Measurements from ENCODE around the gene HS3ST4. TPM values are rescaled to one million over a fixed set of nuclear protein-coding genes. Genes with fewer than 3 reads are reported as not detected.

Gene HS3ST4
- total RNA-seq = not detected

- H3K27me3 Mint-ChIP-seq = peaks cover 64% of the 10 kb centered on the region
- DNase-seq (no peak), ATAC-seq (no peak)
- H3K4me3 Mint-ChIP-seq = no peak within 1 kb of the TSS
- H3K27ac Mint-ChIP-seq = no peak within 1 kb of the TSS
- H3K4me1 Mint-ChIP-seq = peaks cover 1% of the 10 kb centered on the region
- H3K36me3 Mint-ChIP-seq = no peaks in the 10 kb centered on the region
- H3K9me3 Mint-ChIP-seq (ENCODE audit: low read depth) = no peaks in the 10 kb centered on the region
- CTCF ChIA-PET = no interaction called here
These were observed at the start of gene HS3ST4 for GRCh38 chr16:25691519-25692091. Gene HS3ST4, plus strand, starts transcription at chr16:25691959.

- no peak for DNase-seq
- Mint-ChIP-seq H3K4me1 (no peaks in the 10 kb centered on the region), H3K27ac (no peak overlapping the region), H3K9me3 (ENCODE audit: low read depth) (peaks cover 9% of the 10 kb centered on the region), H3K4me3 (no peak overlapping the region), H3K36me3 (no peaks in the 10 kb centered on the region), H3K27me3 (peaks cover 2% of the 10 kb centered on the region)
- no peak for ATAC-seq
- CTCF ChIA-PET = no interaction called here
These were observed 48.1 kb upstream of the HS3ST4 start for GRCh38 chr16:25643633-25644032.

- no peak for DNase-seq
- no peaks in the 10 kb centered on the region for H3K4me1 Mint-ChIP-seq
- peaks cover 2% of the 10 kb centered on the region for H3K27me3 Mint-ChIP-seq
- H3K4me3 Mint-ChIP-seq = no peak overlapping the region
- no peaks in the 10 kb centered on the region for H3K36me3 Mint-ChIP-seq
- CTCF ChIA-PET = no interaction called here
- ATAC-seq = no peak
- no peak overlapping the region for H3K27ac Mint-ChIP-seq
- no peaks in the 10 kb centered on the region for H3K9me3 Mint-ChIP-seq (ENCODE audit: low read depth)
These were observed 35.1 kb upstream of the HS3ST4 start for GRCh38 chr16:25656639-25657038.

GRCh38 chr16:25676820-25677219 lies 14.9 kb upstream of the HS3ST4 start:
- no peak overlapping the region for H3K27ac Mint-ChIP-seq
- ATAC-seq (no peak), DNase-seq (no peak)
- no peaks in the 10 kb centered on the region for H3K36me3 Mint-ChIP-seq
- no peaks in the 10 kb centered on the region for H3K27me3 Mint-ChIP-seq
- no peaks in the 10 kb centered on the region for H3K9me3 Mint-ChIP-seq (ENCODE audit: low read depth)
- CTCF ChIA-PET = no interaction called here
- H3K4me3 Mint-ChIP-seq = no peak overlapping the region
- H3K4me1 Mint-ChIP-seq = no peaks in the 10 kb centered on the region

GRCh38 chr16:25679511-25679910 lies 12.2 kb upstream of the HS3ST4 start:
- no peak overlapping the region for H3K4me3 Mint-ChIP-seq
- H3K4me1 Mint-ChIP-seq = no peaks in the 10 kb centered on the region
- no peaks in the 10 kb centered on the region for H3K36me3 Mint-ChIP-seq
- H3K9me3 Mint-ChIP-seq (ENCODE audit: low read depth) = no peaks in the 10 kb centered on the region
- DNase-seq = no peak
- no peak for ATAC-seq
- no peak overlapping the region for H3K27ac Mint-ChIP-seq
- CTCF ChIA-PET = no interaction called here
- H3K27me3 Mint-ChIP-seq = no peaks in the 10 kb centered on the region

GRCh38 chr16:25689137-25689836 lies 2.5 kb upstream of the HS3ST4 start:
- Mint-ChIP-seq H3K4me1 (peaks cover 1% of the 10 kb centered on the region), H3K27me3 (peaks cover 45% of the 10 kb centered on the region), H3K36me3 (no peaks in the 10 kb centered on the region), H3K27ac (no peak overlapping the region), H3K9me3 (ENCODE audit: low read depth) (no peaks in the 10 kb centered on the region), H3K4me3 (no peak overlapping the region)
- DNase-seq (no peak), ATAC-seq (no peak)
- CTCF ChIA-PET = no interaction called here

GRCh38 chr16:25690552-25691143 lies 1.1 kb upstream of the HS3ST4 start:
- Mint-ChIP-seq H3K4me1 (peaks cover 1% of the 10 kb centered on the region), H3K27ac (no peak overlapping the region), H3K36me3 (no peaks in the 10 kb centered on the region), H3K4me3 (no peak overlapping the region), H3K9me3 (ENCODE audit: low read depth) (no peaks in the 10 kb centered on the region), H3K27me3 (peaks cover 59% of the 10 kb centered on the region)
- CTCF ChIA-PET = no interaction called here
- DNase-seq = no peak
- ATAC-seq = no peak

GRCh38 chr16:25692351-25692741 lies 587 bp downstream of the HS3ST4 start:
- peaks cover 1% of the 10 kb centered on the region for H3K4me1 Mint-ChIP-seq
- DNase-seq = no peak
- H3K36me3 Mint-ChIP-seq = no peaks in the 10 kb centered on the region
- H3K9me3 Mint-ChIP-seq (ENCODE audit: low read depth) = no peaks in the 10 kb centered on the region
- no peak for ATAC-seq
- peaks cover 64% of the 10 kb centered on the region for H3K27me3 Mint-ChIP-seq
- no peak overlapping the region for H3K4me3 Mint-ChIP-seq
- CTCF ChIA-PET = no interaction called here
- H3K27ac Mint-ChIP-seq = no peak overlapping the region

GRCh38 chr16:25692742-25693508 lies 1.2 kb downstream of the HS3ST4 start:
- H3K27ac Mint-ChIP-seq = no peak overlapping the region
- CTCF ChIA-PET = no interaction called here
- no peaks in the 10 kb centered on the region for H3K9me3 Mint-ChIP-seq (ENCODE audit: low read depth)
- no peaks in the 10 kb centered on the region for H3K36me3 Mint-ChIP-seq
- DNase-seq (no peak), ATAC-seq (no peak)
- H3K4me1 Mint-ChIP-seq = peaks cover 1% of the 10 kb centered on the region
- no peak overlapping the region for H3K4me3 Mint-ChIP-seq
- peaks cover 60% of the 10 kb centered on the region for H3K27me3 Mint-ChIP-seq

- peaks cover 1% of the 10 kb centered on the region for H3K4me1 Mint-ChIP-seq
- H3K27me3 Mint-ChIP-seq = peaks cover 60% of the 10 kb centered on the region
- H3K9me3 Mint-ChIP-seq (ENCODE audit: low read depth) = no peaks in the 10 kb centered on the region
- ATAC-seq = no peak
- no peak for DNase-seq
- H3K4me3 Mint-ChIP-seq = no peak overlapping the region
- CTCF ChIA-PET = interaction anchor here (1.5 kb wide), 1 partner anchor 13 kb away, joined by 3 read pairs; no protein-coding TSS in a partner anchor
- no peaks in the 10 kb centered on the region for H3K36me3 Mint-ChIP-seq
- H3K27ac Mint-ChIP-seq = no peak overlapping the region
These were observed 1.9 kb downstream of the HS3ST4 start for GRCh38 chr16:25693631-25694030.

GRCh38 chr16:25699069-25699468 lies 7.3 kb downstream of the HS3ST4 start:
- ATAC-seq = no peak
- no peaks in the 10 kb centered on the region for H3K9me3 Mint-ChIP-seq (ENCODE audit: low read depth)
- no peak overlapping the region for H3K4me3 Mint-ChIP-seq
- no peaks in the 10 kb centered on the region for H3K36me3 Mint-ChIP-seq
- CTCF ChIA-PET = no interaction called here
- H3K27me3 Mint-ChIP-seq = peaks cover 21% of the 10 kb centered on the region
- no peak overlapping the region for H3K27ac Mint-ChIP-seq
- no peak for DNase-seq
- no peaks in the 10 kb centered on the region for H3K4me1 Mint-ChIP-seq

GRCh38 chr16:25700547-25700946 lies 8.8 kb downstream of the HS3ST4 start:
- H3K4me1 Mint-ChIP-seq = no peaks in the 10 kb centered on the region
- no peaks in the 10 kb centered on the region for H3K9me3 Mint-ChIP-seq (ENCODE audit: low read depth)
- H3K4me3 Mint-ChIP-seq = no peak overlapping the region
- peaks cover 6% of the 10 kb centered on the region for H3K27me3 Mint-ChIP-seq
- CTCF ChIA-PET = no interaction called here
- no peak for DNase-seq
- no peak for ATAC-seq
- H3K27ac Mint-ChIP-seq = no peak overlapping the region
- no peaks in the 10 kb centered on the region for H3K36me3 Mint-ChIP-seq

- CTCF ChIA-PET = interaction anchor here (1.2 kb wide), 1 partner anchor 13 kb away, joined by 3 read pairs; no protein-coding TSS in a partner anchor
- Mint-ChIP-seq H3K4me1 (no peaks in the 10 kb centered on the region), H3K27me3 (peaks cover 6% of the 10 kb centered on the region), H3K27ac (no peak overlapping the region), H3K36me3 (no peaks in the 10 kb centered on the region), H3K4me3 (no peak overlapping the region), H3K9me3 (ENCODE audit: low read depth) (no peaks in the 10 kb centered on the region)
- DNase-seq (no peak), ATAC-seq (no peak)
These were observed 15.8 kb downstream of the HS3ST4 start for GRCh38 chr16:25707553-25707952.
